ENCODE results near the gene TXLNG. TPM values are rescaled to one million over a fixed set of nuclear protein-coding genes. Genes with fewer than 3 reads are reported as not detected.

Gene TXLNG
- total and polyA plus RNA-seq, 7 experiments from 2014 or later: 11.9 to 23.1 (median 17.3) TPM

- H3K4me3 ChIP-seq (ENCODE audit: low read length): no peak overlapping the region
- H3K9me3 Mint-ChIP-seq: no peaks in the 10 kb centered on the region
- H3K9me3 ChIP-seq (ENCODE audit: control insufficient read depth in 2 of 3, low read length in 3 of 3): no peaks in the 10 kb centered on the region
- POLR2A ChIA-PET: no interaction called here
- intact Hi-C loops (cut with micrococcal nuclease): no loop called here
- CTCF ChIA-PET: no interaction called here
- H3K4me3 Mint-ChIP-seq: no peak overlapping the region
- H3K36me3 ChIP-seq (ENCODE audit: control insufficient read depth in 2 of 3, insufficient read depth in 3 of 3, low read length in 3 of 3): peaks cover 0 to 6% (median 4%) of the 10 kb centered on the region in 3 experiments
- ATAC-seq (peak; percentile 40), DNase-seq (no peak)
- no peak overlapping the region for H3K27ac Mint-ChIP-seq
- H3K4me1 ChIP-seq (ENCODE audit: control insufficient read depth in 2 of 2, insufficient read depth in 2 of 2, low read length in 2 of 2): no peaks in the 10 kb centered on the region
- H3K27me3 Mint-ChIP-seq: no peaks in the 10 kb centered on the region
- no peaks in the 10 kb centered on the region for H3K27me3 ChIP-seq (ENCODE audit: control insufficient read depth in 2 of 2, insufficient read depth in 2 of 2, low read length in 2 of 2)
- peaks cover 0 to 20% (median 4%) of the 10 kb centered on the region in 7 donors for H3K4me1 Mint-ChIP-seq
- peaks cover 0 to 48% (median 4%) of the 10 kb centered on the region in 5 donors for H3K36me3 Mint-ChIP-seq
- H3K27ac ChIP-seq (ENCODE audit: low read depth, low read length): no peak overlapping the region
Measured at GRCh38 chrX:16797358-16797757, 11.1 kb downstream of the TXLNG start.

GRCh38 chrX:16797841-16798240 is 11.6 kb downstream of the TXLNG start:
- no peak for DNase-seq
- H3K4me3 Mint-ChIP-seq: no peak overlapping the region
- peaks cover 0 to 51% (median 4%) of the 10 kb centered on the region in 5 donors for H3K36me3 Mint-ChIP-seq
- Histone ChIP-seq H3K36me3 (ENCODE audit: control insufficient read depth in 2 of 3, insufficient read depth in 3 of 3, low read length in 3 of 3) (peaks cover 0 to 6% (median 4%) of the 10 kb centered on the region in 3 experiments), H3K9me3 (ENCODE audit: control insufficient read depth in 2 of 3, low read length in 3 of 3) (no peaks in the 10 kb centered on the region), H3K27me3 (ENCODE audit: control insufficient read depth in 2 of 2, insufficient read depth in 2 of 2, low read length in 2 of 2) (no peaks in the 10 kb centered on the region), H3K4me1 (ENCODE audit: control insufficient read depth in 2 of 2, insufficient read depth in 2 of 2, low read length in 2 of 2) (no peaks in the 10 kb centered on the region), H3K27ac (ENCODE audit: low read depth, low read length) (no peak overlapping the region), H3K4me3 (ENCODE audit: low read length) (no peak overlapping the region)
- ChIA-PET POLR2A (no interaction called here), CTCF (no interaction called here)
- H3K9me3 Mint-ChIP-seq: no peaks in the 10 kb centered on the region
- intact Hi-C loops (cut with micrococcal nuclease): no loop called here
- H3K4me1 Mint-ChIP-seq: peaks cover 0 to 22% (median 4%) of the 10 kb centered on the region in 7 donors
- ATAC-seq: no peak
- H3K27me3 Mint-ChIP-seq: no peaks in the 10 kb centered on the region
- H3K27ac Mint-ChIP-seq: no peak overlapping the region

- H3K27me3 ChIP-seq (ENCODE audit: control insufficient read depth in 2 of 2, insufficient read depth in 2 of 2, low read length in 2 of 2): no peaks in the 10 kb centered on the region
- no peaks in the 10 kb centered on the region for H3K27me3 Mint-ChIP-seq
- H3K9me3 ChIP-seq (ENCODE audit: control insufficient read depth in 2 of 3, low read length in 3 of 3): no peaks in the 10 kb centered on the region
- no peak overlapping the region for H3K4me3 ChIP-seq (ENCODE audit: low read length)
- ChIA-PET POLR2A (no interaction called here), CTCF (no interaction called here)
- intact Hi-C loops (cut with micrococcal nuclease): no loop called here
- peaks cover 5 to 37% (median 26%) of the 10 kb centered on the region in 7 donors for H3K4me1 Mint-ChIP-seq
- H3K9me3 Mint-ChIP-seq: no peaks in the 10 kb centered on the region
- DNase-seq: no peak
- no peak overlapping the region for H3K27ac Mint-ChIP-seq
- no peaks in the 10 kb centered on the region for H3K4me1 ChIP-seq (ENCODE audit: control insufficient read depth in 2 of 2, insufficient read depth in 2 of 2, low read length in 2 of 2)
- peaks cover 0 to 42% (median 3%) of the 10 kb centered on the region in 5 donors for H3K36me3 Mint-ChIP-seq
- H3K4me3 Mint-ChIP-seq: no peak overlapping the region
- ATAC-seq: no peak
- no peak overlapping the region for H3K27ac ChIP-seq (ENCODE audit: low read depth, low read length)
- no peaks in the 10 kb centered on the region for H3K36me3 ChIP-seq (ENCODE audit: control insufficient read depth in 2 of 3, insufficient read depth in 3 of 3, low read length in 3 of 3)
Measured at GRCh38 chrX:16804923-16805464, 18.7 kb downstream of the TXLNG start.

- H3K27me3 Mint-ChIP-seq: no peaks in the 10 kb centered on the region
- ChIA-PET POLR2A (no interaction called here), CTCF (interaction anchor here (0.5 kb wide), 1 partner anchor 862 kb away, joined by 3 read pairs; no protein-coding TSS in a partner anchor)
- H3K27ac ChIP-seq (ENCODE audit: low read depth, low read length): no peak overlapping the region
- H3K4me3 ChIP-seq (ENCODE audit: low read length): no peak overlapping the region
- peaks cover 5 to 34% (median 29%) of the 10 kb centered on the region in 7 donors for H3K4me1 Mint-ChIP-seq
- no peaks in the 10 kb centered on the region for H3K9me3 ChIP-seq (ENCODE audit: control insufficient read depth in 2 of 3, low read length in 3 of 3)
- no peaks in the 10 kb centered on the region for H3K4me1 ChIP-seq (ENCODE audit: control insufficient read depth in 2 of 2, insufficient read depth in 2 of 2, low read length in 2 of 2)
- H3K27me3 ChIP-seq (ENCODE audit: control insufficient read depth in 2 of 2, insufficient read depth in 2 of 2, low read length in 2 of 2): no peaks in the 10 kb centered on the region
- peak overlapping the region in 2 of 10 donors; percentile 9 to 38 for H3K4me3 Mint-ChIP-seq
- intact Hi-C loops (cut with micrococcal nuclease): no loop called here
- H3K36me3 ChIP-seq (ENCODE audit: control insufficient read depth in 2 of 3, insufficient read depth in 3 of 3, low read length in 3 of 3): no peaks in the 10 kb centered on the region
- DNase-seq (no peak), ATAC-seq (no peak)
- peaks cover 0 to 32% (median 2%) of the 10 kb centered on the region in 5 donors for H3K36me3 Mint-ChIP-seq
- H3K27ac Mint-ChIP-seq: peak overlapping the region in 2 of 9 donors; percentile 64 to 67
- no peaks in the 10 kb centered on the region for H3K9me3 Mint-ChIP-seq
Measured at GRCh38 chrX:16807548-16807947, 21.3 kb downstream of the TXLNG start.

GRCh38 chrX:16807976-16808542 is 21.8 kb downstream of the TXLNG start:
- Histone ChIP-seq H3K27me3 (ENCODE audit: control insufficient read depth in 2 of 2, insufficient read depth in 2 of 2, low read length in 2 of 2) (no peaks in the 10 kb centered on the region), H3K4me3 (ENCODE audit: low read length) (no peak overlapping the region), H3K27ac (ENCODE audit: low read depth, low read length) (no peak overlapping the region), H3K9me3 (ENCODE audit: control insufficient read depth in 2 of 3, low read length in 3 of 3) (no peaks in the 10 kb centered on the region), H3K36me3 (ENCODE audit: control insufficient read depth in 2 of 3, insufficient read depth in 3 of 3, low read length in 3 of 3) (no peaks in the 10 kb centered on the region), H3K4me1 (ENCODE audit: control insufficient read depth in 2 of 2, insufficient read depth in 2 of 2, low read length in 2 of 2) (no peaks in the 10 kb centered on the region)
- ChIA-PET POLR2A (no interaction called here), CTCF (interaction anchor here (0.5 kb wide), 1 partner anchor 861 kb away, joined by 3 read pairs; no protein-coding TSS in a partner anchor)
- Mint-ChIP-seq H3K36me3 (peaks cover 0 to 32% (median 4%) of the 10 kb centered on the region in 5 donors), H3K27ac (peak overlapping the region in 2 of 9 donors; percentile 64 to 67), H3K4me1 (peaks cover 5 to 33% (median 29%) of the 10 kb centered on the region in 7 donors), H3K9me3 (no peaks in the 10 kb centered on the region), H3K27me3 (no peaks in the 10 kb centered on the region), H3K4me3 (peak overlapping the region in 1 of 10 donors; percentile 38)
- intact Hi-C loops (cut with micrococcal nuclease): no loop called here
- DNase-seq: no peak
- ATAC-seq: no peak

- Histone ChIP-seq H3K36me3 (ENCODE audit: control insufficient read depth in 2 of 3, insufficient read depth in 3 of 3, low read length in 3 of 3) (peaks cover 0 to 9% (median 4%) of the 10 kb centered on the region in 3 experiments), H3K27me3 (ENCODE audit: control insufficient read depth in 2 of 2, insufficient read depth in 2 of 2, low read length in 2 of 2) (no peaks in the 10 kb centered on the region), H3K4me3 (ENCODE audit: low read length) (no peak overlapping the region), H3K4me1 (ENCODE audit: control insufficient read depth in 2 of 2, insufficient read depth in 2 of 2, low read length in 2 of 2) (no peaks in the 10 kb centered on the region), H3K27ac (ENCODE audit: low read depth, low read length) (no peak overlapping the region), H3K9me3 (ENCODE audit: control insufficient read depth in 2 of 3, low read length in 3 of 3) (no peaks in the 10 kb centered on the region)
- DNase-seq (no peak), ATAC-seq (no peak)
- ChIA-PET CTCF (no interaction called here), POLR2A (no interaction called here)
- intact Hi-C loops (cut with micrococcal nuclease): no loop called here
- Mint-ChIP-seq H3K27ac (no peak overlapping the region), H3K9me3 (no peaks in the 10 kb centered on the region), H3K27me3 (no peaks in the 10 kb centered on the region), H3K36me3 (peaks cover 0 to 28% (median 2%) of the 10 kb centered on the region in 5 donors), H3K4me3 (no peak overlapping the region), H3K4me1 (peaks cover 0 to 16% (median 8%) of the 10 kb centered on the region in 7 donors)
Measured at GRCh38 chrX:16814597-16814996, 28.3 kb downstream of the TXLNG start.

- POLR2A ChIA-PET: interaction anchor here (0.8 kb wide), 1 partner anchor 25 kb away, joined by 3 read pairs; no protein-coding TSS in a partner anchor
- H3K4me3 Mint-ChIP-seq: no peak overlapping the region
- ATAC-seq: no peak
- no peaks in the 10 kb centered on the region for H3K9me3 ChIP-seq (ENCODE audit: control insufficient read depth in 2 of 3, low read length in 3 of 3)
- H3K27me3 Mint-ChIP-seq: no peaks in the 10 kb centered on the region
- no peaks in the 10 kb centered on the region for H3K4me1 ChIP-seq (ENCODE audit: control insufficient read depth in 2 of 2, insufficient read depth in 2 of 2, low read length in 2 of 2)
- H3K36me3 Mint-ChIP-seq: peaks cover 0 to 46% (median 3%) of the 10 kb centered on the region in 5 donors
- peaks cover 0 to 11% (median 8%) of the 10 kb centered on the region in 7 donors for H3K4me1 Mint-ChIP-seq
- intact Hi-C loops (cut with micrococcal nuclease): no loop called here
- no peaks in the 10 kb centered on the region for H3K9me3 Mint-ChIP-seq
- H3K4me3 ChIP-seq (ENCODE audit: low read length): no peak overlapping the region
- no peak overlapping the region for H3K27ac ChIP-seq (ENCODE audit: low read depth, low read length)
- no peak for DNase-seq
- peak overlapping the region in 2 of 9 donors; percentile 36 to 48 for H3K27ac Mint-ChIP-seq
- H3K27me3 ChIP-seq (ENCODE audit: control insufficient read depth in 2 of 2, insufficient read depth in 2 of 2, low read length in 2 of 2): no peaks in the 10 kb centered on the region
- CTCF ChIA-PET: no interaction called here
- peaks cover 4 to 43% (median 4%) of the 10 kb centered on the region in 3 experiments for H3K36me3 ChIP-seq (ENCODE audit: control insufficient read depth in 2 of 3, insufficient read depth in 3 of 3, low read length in 3 of 3)
Measured at GRCh38 chrX:16819634-16820033, 33.4 kb downstream of the TXLNG start.

Measured in naive thymus-derived CD4-positive, alpha-beta T cell (primary cell).